Ovary (tissue), 9 donors: Measurements from ENCODE around the gene DDX6. TPM values are rescaled to one million over a fixed set of nuclear protein-coding genes. Genes with fewer than 3 reads are reported as not detected.

Experiments used
- DNase-seq, 5 donors: peaks; one replicate each; pipeline ENCODE4 v3.0.0-alpha.2; 2019 to 2020
- H3K27ac ChIP-seq, 2 donors: fragments of 200-600 bp; one replicate each; pipeline versions ENCODE4 v1.5.1 to v1.8.0; 2019 to 2022
- H3K27me3 ChIP-seq: fragments of 200-600 bp; one replicate; pipeline ENCODE4 v1.8.0; 2022
- H3K36me3 ChIP-seq: fragments of 200-600 bp; sonication (generic); one replicate; pipeline ENCODE4 v1.5.1; 2019
- H3K4me1 ChIP-seq: one replicate; pipeline ENCODE4 v1.8.1; 2013; ENCODE audit warnings: mild to moderate bottlenecking, moderate library complexity; ENCODE audit not compliant: insufficient read depth
- H3K4me3 ChIP-seq: fragments of 200-600 bp; sonication (generic); one replicate; pipeline ENCODE4 v1.5.1; 2017
- H3K9me3 ChIP-seq, 2 donors: fragments of 200-600 bp in 1 of 2; sonication (generic) in 1 of 2; one replicate each; pipeline versions ENCODE4 v1.5.1 to v1.8.1; 2013 to 2019; ENCODE audit warnings: mild to moderate bottlenecking in 1 of 2, moderate library complexity in 1 of 2
- EP300 ChIP-seq: sonication (generic); formaldehyde crosslinking; IDR thresholded peaks from one replicate; pipeline ENCODE4 v1.6.1; 2017; ENCODE audit warnings: antibody characterized with exemption
- POLR2A ChIP-seq: fragments of 450-650 bp; IDR thresholded peaks from one replicate; pipeline ENCODE4 v1.6.1; 2017; ENCODE audit warnings: antibody characterized with exemption, mild to moderate bottlenecking, moderate library complexity
- WGBS, 3 donors: extraction: QIAGEN DNeasy Blood & Tissue Kit in 1 of 3; methylation state at CpG; one replicate each; pipeline versions ENCODE4 v1.1.5 to v1.1.7; 2013 to 2017; 5-methylcytosine and 5-hydroxymethylcytosine counted together
- intact Hi-C, 4 donors: fragments of 100-400 bp; cut with DNase I; formaldehyde crosslinking; loops; one replicate each; pipeline versions ENCODE4 v1.11.0 to v1.15.1; 2022 to 2023
- polyA plus RNA-seq, 2 donors: library from polyadenylated mRNA; stranded (reverse); fragments of 200-250 nt in 1 of 2; fragments of 350-450 nt in 1 of 2; fragmentation: Illumina TruSeq in 1 of 2; extraction: RNeasy Lipid Tissue Mini Kit (QIAGEN cat#74804) in 1 of 2; gene quantifications; one replicate each; pipeline ENCODE4 v1.2.3, GENCODE V29; 2013 to 2014
- total RNA-seq, 7 donors: library from RNA; depleted of rRNA in 2 of 7; stranded (reverse); fragments of >200 nt in 2 of 7; fragmentation: NEBNext Ultra II Directional in 3 of 7; extraction: Animal tissue kit (Norgen Biotek cat#: 25700) in 3 of 7; gene quantifications; one replicate each; pipeline versions ENCODE4 v1.1.0 to v1.2.4, GENCODE V29; 2016 to 2023
- TF ChIP-seq, protein P1 (sequence below), 3 donors: fragments of 450-650 bp in 2 of 3; fragments of 200-600 bp in 1 of 3; IDR thresholded peaks; one replicate each; pipeline versions ENCODE4 v1.5.1 to v1.8.0; 2016 to 2022; ENCODE audit warnings: antibody characterized with exemption in 3 of 3, mild to moderate bottlenecking in 1 of 3
- donor health status: DM: no; HTN: no; CAD: no; lungs with moderate emphysema.
- donor health status: DM: no; HTN: no; CAD: no.
- donor health status: Bipolar disorder and iron deficiency.
- donor health status: DM: yes; HTN: yes; CAD: no.
- donor health status: DM: no; HTN: no; CAD: no.
- donor health status: DM: yes; HTN: yes; CAD: no.

Gene DDX6
- total and polyA plus RNA-seq, 9 donors, result 33.9 to 212 (median 143) TPM

DNA sequence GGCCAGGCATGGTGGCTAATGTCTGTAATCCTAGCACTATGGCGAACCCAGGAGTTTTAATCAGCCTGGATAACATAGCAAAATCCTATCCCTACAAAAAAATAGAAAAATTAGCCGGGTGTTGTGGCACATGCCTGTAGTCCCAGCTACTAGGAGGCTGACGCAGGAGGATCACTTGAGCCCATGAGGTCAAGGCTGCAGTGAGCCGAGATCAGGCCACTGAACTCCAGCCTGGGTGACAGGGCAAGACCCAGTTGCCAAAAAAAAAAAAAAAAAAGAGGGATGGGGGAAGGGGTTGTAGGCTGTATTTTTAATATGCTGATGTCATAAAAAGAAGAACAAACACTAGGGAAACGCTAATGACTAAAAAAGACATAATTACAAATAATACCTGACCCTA lies 12.1 kb downstream of the DDX6 start:
- Histone ChIP-seq H3K4me1 (peaks cover 5% of the 10 kb centered on the region), H3K9me3 (no peaks in the 10 kb centered on the region), H3K36me3 (no peaks in the 10 kb centered on the region), H3K27me3 (no peaks in the 10 kb centered on the region), H3K27ac (no peak overlapping the region), H3K4me3 (no peak overlapping the region)
- intact Hi-C loops, result loop anchor here in 1 of 4 donors (10.0 kb wide), 1 partner anchor 84 kb away; no protein-coding TSS in a partner anchor
- TF ChIP-seq POLR2A (no peak), EP300 (no peak)
- TF ChIP-seq, protein P1, sequence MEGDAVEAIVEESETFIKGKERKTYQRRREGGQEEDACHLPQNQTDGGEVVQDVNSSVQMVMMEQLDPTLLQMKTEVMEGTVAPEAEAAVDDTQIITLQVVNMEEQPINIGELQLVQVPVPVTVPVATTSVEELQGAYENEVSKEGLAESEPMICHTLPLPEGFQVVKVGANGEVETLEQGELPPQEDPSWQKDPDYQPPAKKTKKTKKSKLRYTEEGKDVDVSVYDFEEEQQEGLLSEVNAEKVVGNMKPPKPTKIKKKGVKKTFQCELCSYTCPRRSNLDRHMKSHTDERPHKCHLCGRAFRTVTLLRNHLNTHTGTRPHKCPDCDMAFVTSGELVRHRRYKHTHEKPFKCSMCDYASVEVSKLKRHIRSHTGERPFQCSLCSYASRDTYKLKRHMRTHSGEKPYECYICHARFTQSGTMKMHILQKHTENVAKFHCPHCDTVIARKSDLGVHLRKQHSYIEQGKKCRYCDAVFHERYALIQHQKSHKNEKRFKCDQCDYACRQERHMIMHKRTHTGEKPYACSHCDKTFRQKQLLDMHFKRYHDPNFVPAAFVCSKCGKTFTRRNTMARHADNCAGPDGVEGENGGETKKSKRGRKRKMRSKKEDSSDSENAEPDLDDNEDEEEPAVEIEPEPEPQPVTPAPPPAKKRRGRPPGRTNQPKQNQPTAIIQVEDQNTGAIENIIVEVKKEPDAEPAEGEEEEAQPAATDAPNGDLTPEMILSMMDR (IDR thresholded peaks at IDR 0.05), result no peak
- WGBS, 3 donors, result 65 to 79% (median 66%) methylated on average over 5 of the region's 5 CpGs
- DNase-seq, result no peak

- H3K27ac ChIP-seq, result no peak overlapping the region
- DNase-seq, result no peak
- no peaks in the 10 kb centered on the region for H3K9me3 ChIP-seq
- WGBS, 3 donors, result 68 to 74% (median 69%) methylated on average over 4 of the region's 4 CpGs
- peaks cover 16% of the 10 kb centered on the region for H3K4me1 ChIP-seq
- TF ChIP-seq EP300 (no peak), POLR2A (no peak)
- TF ChIP-seq, protein P1 (IDR thresholded peaks at IDR 0.05), result no peak
- H3K36me3 ChIP-seq, result no peaks in the 10 kb centered on the region
- intact Hi-C loops, result loop anchor here in 1 of 4 donors (10.0 kb wide), 1 partner anchor 79 kb away; no protein-coding TSS in a partner anchor
- no peaks in the 10 kb centered on the region for H3K27me3 ChIP-seq
- H3K4me3 ChIP-seq, result no peak overlapping the region
These were observed 16.9 kb downstream of the DDX6 start for GRCh38 chr11:118774032-118774431.

DNA sequence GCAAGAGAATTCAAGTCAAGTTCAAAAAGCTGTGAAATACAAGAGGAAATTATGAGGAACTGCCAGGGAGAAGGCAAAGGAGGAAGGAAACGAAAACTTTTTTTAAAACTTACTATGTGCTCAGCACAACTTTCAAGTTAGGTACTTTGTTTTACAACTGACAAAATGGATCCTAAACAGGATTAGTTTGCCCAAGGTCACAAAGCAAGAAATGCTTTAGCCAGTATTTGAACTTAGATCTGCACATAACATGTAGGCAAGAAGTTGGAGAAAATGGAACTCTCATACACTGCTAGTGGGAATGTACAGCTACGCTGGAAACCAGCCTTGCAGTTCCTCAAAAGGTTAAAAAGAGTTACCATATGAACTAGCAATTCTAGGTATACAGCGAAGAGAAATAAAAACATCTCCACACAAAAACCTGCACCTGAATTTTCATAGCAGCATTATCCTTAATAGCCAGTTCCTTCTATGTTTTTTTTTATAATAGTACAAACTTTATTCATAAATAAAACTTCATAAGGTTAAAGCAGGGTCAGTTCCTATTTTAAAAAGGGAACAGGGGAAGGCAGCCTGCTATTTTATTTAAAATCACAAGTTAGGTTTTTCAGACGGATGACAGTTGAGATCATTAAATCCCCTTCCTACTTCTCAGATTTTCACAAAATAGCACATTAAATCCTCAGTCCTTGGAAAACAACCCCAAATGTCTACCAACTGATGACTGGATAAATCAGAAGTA lies 19.2 kb downstream of the DDX6 start:
- Histone ChIP-seq H3K27ac (no peak overlapping the region), H3K27me3 (no peaks in the 10 kb centered on the region), H3K9me3 (no peaks in the 10 kb centered on the region), H3K36me3 (no peaks in the 10 kb centered on the region), H3K4me1 (peaks cover 19% of the 10 kb centered on the region), H3K4me3 (no peak overlapping the region)
- intact Hi-C loops, result loop anchor here in 1 of 4 donors (10.0 kb wide), 1 partner anchor 77 kb away; no protein-coding TSS in a partner anchor
- WGBS, 3 donors, result 48 to 54% (median 54%) methylated on average over 4 of the region's 4 CpGs
- TF ChIP-seq EP300, result no peak
- TF ChIP-seq POLR2A, result no peak
- TF ChIP-seq, protein P1 (IDR thresholded peaks at IDR 0.05), result no peak
- no peak for DNase-seq

GRCh38 chr11:118768690-118769089 lies 22.3 kb downstream of the DDX6 start:
- H3K27ac ChIP-seq, result no peak overlapping the region
- no peak for TF ChIP-seq POLR2A
- TF ChIP-seq, protein P1 (IDR thresholded peaks at IDR 0.05), result no peak
- TF ChIP-seq EP300, result no peak
- no peak overlapping the region for H3K4me3 ChIP-seq
- no peaks in the 10 kb centered on the region for H3K9me3 ChIP-seq
- 39 to 44% (median 40%) methylated on average over 3 of the region's 3 CpGs for WGBS, 3 donors
- no peaks in the 10 kb centered on the region for H3K36me3 ChIP-seq
- intact Hi-C loops, result no loop called here
- H3K4me1 ChIP-seq, result peaks cover 14% of the 10 kb centered on the region
- no peak for DNase-seq
- no peaks in the 10 kb centered on the region for H3K27me3 ChIP-seq
